GM21367 (cell line): ENCODE data around the gene SKAP1.
A peak's percentile ranks its signal among the peaks of the same experiment; 100 is the strongest.
"Not testable (repeated sequence)": the region's sequence is repeated elsewhere in the genome, so short reads cannot be mapped to it uniquely, and the experiment has no call there.

Experiments used
- ATAC-seq: cut with Tn5 transposase; IDR thresholded peaks from one replicate; pipeline ENCODE4 v1.9.1; 2021; ENCODE audit not compliant: unreplicated experiment

The SKAP1 gene

GRCh38 chr17:48449335-48449734 lies 19.3 kb upstream of the SKAP1 start:
- not testable (repeated sequence) for ATAC-seq

- ATAC-seq: no peak
These were observed 15.2 kb upstream of the SKAP1 start for GRCh38 chr17:48445248-48445620.

DNA sequence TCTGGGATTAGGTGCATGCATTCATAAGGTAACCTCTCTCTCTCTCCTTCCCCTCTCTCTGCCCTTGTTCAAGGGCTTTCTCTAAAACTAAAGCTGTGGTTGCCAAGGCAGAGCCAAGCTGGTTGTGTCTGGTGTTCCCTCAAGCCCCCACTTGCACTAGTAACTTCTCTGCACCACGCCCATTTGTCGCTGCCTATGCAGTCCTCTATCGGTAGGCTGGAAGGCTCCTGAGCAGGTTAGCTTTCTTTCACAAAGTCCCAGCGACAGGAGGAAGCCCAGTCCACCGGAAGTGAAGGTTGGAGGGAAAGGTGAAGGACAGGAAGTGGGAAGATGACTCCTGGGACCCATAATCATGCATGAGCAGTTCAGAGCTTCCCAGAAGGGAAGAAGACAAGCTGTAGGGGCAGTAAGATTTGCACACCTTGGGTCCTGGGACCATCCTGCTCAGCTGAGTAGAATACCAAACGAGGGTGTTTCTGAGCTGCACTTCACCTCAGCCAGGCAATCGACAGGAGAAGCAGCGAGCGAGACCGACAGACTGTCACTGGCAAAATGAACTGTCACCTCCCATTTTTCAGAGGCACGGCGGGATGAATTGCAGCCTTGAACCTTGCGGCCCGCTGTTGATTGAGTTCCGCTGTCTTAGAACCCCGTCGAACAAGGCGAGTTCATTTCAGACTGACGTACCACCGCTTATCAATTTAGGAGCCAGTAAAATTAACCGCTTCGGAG lies 14.7 kb upstream of the SKAP1 start:
- no peak for ATAC-seq

DNA sequence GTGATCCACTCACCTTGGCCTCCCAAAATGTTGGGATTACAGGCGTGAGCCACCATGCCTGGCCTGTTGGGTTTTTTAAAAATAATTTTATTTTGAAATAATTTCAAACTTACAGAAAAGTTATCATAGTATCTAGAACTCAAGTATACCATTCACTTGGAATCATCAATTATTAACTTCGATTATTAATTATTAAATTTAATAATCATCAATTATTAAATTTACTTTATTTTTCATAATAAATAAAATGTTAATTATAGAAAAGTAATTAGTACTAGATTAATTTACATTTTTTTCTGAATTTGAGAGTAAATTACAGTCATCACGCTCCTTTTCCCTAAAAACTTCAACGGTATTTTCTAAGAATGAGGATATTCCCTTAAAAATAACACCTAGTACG lies 13.7 kb upstream of the SKAP1 start:
- no peak for ATAC-seq

- no peak for ATAC-seq
These were observed 12.8 kb upstream of the SKAP1 start for GRCh38 chr17:48442819-48443218.

GRCh38 chr17:48441862-48442261 lies 11.8 kb upstream of the SKAP1 start:
- no peak for ATAC-seq

- peak; percentile 47 for ATAC-seq
These were observed 11.3 kb upstream of the SKAP1 start for GRCh38 chr17:48441231-48441711.

GRCh38 chr17:48440669-48441068 lies 10.7 kb upstream of the SKAP1 start:
- ATAC-seq: no peak

DNA sequence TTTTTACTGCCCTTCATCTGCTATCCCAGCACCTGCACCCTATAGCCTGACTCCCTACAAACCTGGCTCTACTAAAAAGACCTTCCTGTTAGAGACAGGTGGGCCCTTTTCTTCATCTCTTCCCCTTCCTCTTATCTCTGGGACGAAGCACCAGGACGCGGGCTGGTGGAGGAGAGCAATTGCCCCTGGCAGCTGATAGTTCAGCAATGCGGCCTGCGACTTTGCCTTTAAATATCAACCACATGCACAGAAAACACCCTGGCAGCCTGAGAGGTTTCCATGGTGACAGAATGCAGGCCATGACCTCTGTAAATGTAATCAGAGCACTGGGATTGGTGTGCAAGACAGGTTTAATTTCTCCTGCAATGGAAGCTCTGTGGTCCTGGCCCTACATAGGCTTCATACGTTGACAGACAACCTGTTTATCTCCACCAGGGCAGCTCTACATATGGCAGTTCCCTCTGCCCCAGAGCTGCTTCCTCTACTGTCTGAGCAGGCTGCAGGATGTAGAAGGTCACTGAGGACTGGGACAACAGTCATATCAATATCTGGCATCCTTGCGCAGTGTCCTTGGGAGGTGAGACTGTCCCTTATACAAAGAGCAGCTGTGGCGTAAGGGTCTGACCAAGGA lies 10.0 kb upstream of the SKAP1 start:
- ATAC-seq: no peak

DNA sequence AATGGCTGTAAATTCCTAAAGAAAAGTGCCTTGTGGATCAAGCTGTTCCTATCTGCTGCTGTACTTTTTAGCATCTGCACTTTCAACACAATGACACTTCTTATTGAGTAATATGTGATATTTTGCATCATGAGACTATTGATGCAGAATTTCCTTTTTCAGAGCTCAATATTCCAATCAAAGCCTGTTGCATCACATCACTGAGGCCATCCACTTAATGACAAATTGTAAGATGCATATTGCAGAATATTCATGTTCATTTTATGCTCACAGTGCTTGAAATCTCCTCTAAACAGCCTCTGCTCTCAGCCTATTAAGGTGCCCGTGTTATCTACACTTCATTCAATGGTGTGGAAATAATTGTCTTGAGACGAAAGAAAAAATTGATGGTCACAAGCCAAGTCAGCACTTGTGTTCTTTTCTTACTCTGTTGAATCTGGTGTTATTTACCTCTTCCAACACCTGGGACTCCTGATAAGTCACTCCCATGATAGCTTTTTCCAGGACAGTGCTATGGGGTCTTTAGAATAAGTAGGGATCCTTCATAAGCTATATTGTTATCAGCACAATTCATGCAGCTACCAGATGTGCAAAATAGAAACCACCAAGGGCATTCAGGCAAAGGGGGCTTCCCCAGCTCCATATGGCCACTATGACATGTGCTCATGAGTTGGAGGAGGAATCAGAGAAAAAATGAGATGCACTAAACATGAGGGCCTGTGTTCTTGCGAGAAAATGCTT lies 9.3 kb upstream of the SKAP1 start:
- ATAC-seq: no peak

DNA sequence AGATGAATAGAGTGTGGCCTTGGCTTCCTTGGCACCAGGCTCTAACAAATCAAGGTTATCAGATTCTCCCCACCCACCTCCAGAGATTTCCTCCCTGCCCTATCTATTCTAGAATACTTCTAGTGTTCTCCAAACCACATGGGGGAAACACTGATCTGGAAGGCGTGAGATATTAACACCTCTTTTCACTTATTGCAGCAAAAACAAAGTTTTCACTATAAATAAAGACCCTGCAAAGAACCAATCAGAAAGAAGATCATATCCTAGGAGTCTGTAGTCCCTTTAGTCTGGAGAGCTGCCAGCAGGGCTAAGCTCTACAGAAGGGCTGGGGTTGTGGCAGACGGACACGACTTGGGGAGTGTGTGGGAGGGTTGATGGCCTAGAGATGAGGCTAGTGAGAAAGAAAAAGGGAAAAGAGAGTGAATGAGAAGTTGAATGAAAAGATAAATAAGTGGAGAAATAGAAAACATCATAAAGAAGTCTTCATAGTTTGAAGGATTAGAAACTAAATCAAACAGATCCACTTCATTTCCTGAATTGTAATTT lies 8.6 kb upstream of the SKAP1 start:
- ATAC-seq: no peak

DNA sequence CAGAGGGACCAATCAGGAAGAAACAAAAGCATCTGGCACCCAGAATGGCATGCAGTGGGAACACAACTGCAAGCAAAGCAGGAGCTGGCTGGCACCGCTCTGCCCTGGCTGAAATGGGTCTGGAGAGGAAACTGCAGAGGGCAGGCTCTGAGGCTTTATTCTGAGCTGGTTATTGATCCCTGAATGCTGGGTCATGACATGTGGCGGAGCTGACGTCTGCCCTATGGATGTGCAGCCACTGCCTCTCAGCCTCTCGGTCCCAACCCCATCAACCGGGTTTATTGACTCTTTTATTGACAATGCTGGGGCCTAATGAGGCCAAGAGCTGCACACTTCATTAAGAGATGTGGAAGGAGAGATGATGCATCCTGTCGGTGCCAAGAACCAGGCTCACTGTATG lies 3.9 kb upstream of the SKAP1 start:
- ATAC-seq: no peak

DNA sequence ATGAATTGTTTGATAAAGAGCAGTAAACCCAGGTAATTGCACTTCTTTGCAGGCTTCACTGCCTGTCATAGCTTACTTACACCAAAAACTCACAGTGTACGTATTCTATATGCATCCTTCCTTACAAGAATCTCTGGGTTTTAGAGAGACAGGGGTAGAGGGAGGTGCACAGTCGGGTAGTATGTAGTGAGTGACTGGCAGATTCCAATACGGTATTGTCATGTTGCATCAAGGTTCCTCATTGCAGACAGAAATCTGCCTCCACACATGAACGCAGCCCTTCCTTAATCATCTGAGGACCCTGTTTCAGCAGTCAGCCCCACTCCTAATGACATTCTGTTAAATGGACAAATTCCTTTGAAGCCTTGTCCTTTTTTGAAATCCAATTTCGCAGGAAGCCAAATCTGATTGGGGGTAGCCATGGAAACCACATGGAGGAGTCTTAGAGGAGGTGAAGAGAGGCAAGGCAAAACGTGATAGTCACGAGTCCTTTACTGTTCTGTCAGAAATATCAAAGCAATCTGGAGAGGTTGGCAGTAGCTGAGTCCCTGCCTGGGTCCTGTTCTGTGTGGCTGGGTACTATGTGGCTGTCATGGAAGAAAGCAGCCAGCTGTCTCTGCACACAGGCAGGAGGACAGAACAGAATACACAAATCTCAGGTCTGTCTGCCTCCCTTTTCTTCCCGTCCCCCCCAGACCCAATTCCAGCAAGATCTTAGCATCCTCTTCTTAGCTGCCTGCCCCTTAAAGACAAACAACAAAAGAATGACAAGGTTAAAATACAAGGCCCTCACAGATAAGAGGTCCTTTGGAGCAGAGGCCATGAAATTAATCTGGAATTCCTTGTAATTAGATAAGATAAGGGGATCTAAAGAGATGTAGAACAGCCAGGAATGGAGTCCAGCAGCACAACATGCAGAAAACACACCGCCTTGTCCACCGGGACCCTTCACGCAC lies 3.1 kb upstream of the SKAP1 start:
- no peak for ATAC-seq

DNA sequence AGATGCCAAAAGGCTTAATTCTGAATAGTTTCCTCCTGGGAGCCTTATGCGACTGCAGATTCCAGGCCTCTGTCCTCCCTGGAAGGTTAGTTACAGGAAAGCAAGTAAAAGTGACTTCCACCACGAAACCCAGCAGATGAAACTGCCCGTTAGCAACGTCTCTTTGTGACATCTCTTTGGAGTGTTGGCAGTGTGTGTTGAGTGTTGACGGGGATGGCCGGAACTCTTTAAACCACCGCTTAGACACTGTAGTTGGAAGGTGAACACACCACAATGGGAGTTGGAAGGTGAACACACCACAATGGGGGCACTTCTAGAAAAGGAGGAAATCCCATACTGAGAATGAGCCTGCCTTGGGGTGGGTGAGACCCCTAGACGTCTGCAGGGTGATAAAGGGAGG lies 858 bp downstream of the SKAP1 start:
- ATAC-seq: no peak

- ATAC-seq: no peak
These were observed 2.4 kb downstream of the SKAP1 start for GRCh38 chr17:48427598-48427997.

- ATAC-seq: no peak
These were observed 3.1 kb downstream of the SKAP1 start for GRCh38 chr17:48426761-48427500.

DNA sequence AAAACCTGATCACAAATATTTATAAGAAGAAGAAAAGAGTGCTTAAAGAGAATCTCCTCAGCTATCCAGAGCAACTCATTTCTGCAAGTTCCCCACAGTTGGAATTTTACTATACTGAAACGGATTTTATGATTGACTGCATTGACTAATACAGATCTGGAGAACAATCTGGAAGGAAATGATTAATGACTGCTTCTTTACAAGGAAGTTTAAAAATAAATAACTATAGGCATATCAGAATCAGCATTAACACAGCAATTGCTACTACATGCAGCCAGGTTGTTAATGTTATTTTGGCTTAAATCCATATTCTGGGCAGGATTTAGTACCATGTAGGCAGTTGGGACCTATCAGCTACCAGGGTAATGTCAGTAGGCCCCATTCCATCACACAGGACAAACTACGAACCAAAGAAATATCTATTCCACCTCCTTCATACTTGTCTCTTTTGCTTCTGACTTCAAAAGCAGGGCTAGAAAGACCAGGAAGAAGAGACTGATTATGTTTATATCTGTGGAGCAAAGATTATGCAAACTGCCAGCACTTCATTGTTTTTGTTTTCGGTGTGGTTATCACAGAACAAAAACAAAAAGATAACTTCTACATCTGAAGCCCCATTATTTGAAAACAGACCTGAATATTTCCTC lies 3.9 kb downstream of the SKAP1 start:
- ATAC-seq: no peak

DNA sequence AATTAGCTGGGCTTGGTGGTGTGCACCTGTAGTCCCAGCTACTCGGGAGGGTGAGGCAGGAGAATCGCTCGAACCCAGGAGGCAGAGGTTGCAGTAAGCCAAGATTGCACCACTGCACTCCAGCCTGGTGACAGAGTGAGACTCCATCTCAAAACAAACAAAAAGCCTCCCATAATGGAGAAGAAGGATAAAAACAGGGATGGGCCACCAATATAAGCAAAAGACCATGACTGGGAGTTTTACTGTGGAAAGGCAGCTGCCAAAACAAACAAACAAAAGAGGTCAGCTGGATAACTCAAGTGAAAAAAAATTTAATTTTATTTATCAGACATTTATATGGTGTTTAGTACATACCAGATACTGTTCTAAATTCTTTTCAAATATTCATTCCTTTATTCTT lies 8.0 kb downstream of the SKAP1 start:
- ATAC-seq: not testable (repeated sequence)

- no peak for ATAC-seq
These were observed 9.2 kb downstream of the SKAP1 start for GRCh38 chr17:48420823-48421222.
